Type B pancreatic cell (in vitro differentiated cells): Measurements from ENCODE around the gene BUD31. TPM values are rescaled to one million over a fixed set of nuclear protein-coding genes. Genes with fewer than 3 reads are reported as not detected.
A peak's percentile ranks its signal among the peaks of the same experiment; 100 is the strongest.

Experiments
- DNase-seq: peaks from one replicate; pipeline ENCODE4 v3.0.0; 2021; ENCODE audit warnings: mixed read lengths; ENCODE audit not compliant: unreplicated experiment; ENCODE audit errors: extremely low spot score
- H3K27ac Mint-ChIP-seq: 2 replicates; pipeline ENCODE4 v1.8.0; 2021; ENCODE audit warnings: mild to moderate bottlenecking, mixed read lengths
- H3K27me3 Mint-ChIP-seq: 2 replicates; pipeline ENCODE4 v1.8.0; 2021; ENCODE audit warnings: mixed read lengths
- H3K36me3 Mint-ChIP-seq: 2 replicates; pipeline ENCODE4 v1.8.0; 2021; ENCODE audit warnings: mixed read lengths
- H3K4me1 Mint-ChIP-seq: one replicate; pipeline ENCODE4 v1.8.0; 2021; ENCODE audit warnings: mixed read lengths; ENCODE audit not compliant: unreplicated experiment
- H3K4me3 Mint-ChIP-seq: 2 replicates; pipeline ENCODE4 v1.8.0; 2021; ENCODE audit warnings: mild to moderate bottlenecking, mixed read lengths
- H3K9me3 Mint-ChIP-seq: 2 replicates; pipeline ENCODE4 v1.8.0; 2021; ENCODE audit warnings: mixed read lengths
- CTCF ChIP-seq: fragments of 200-600 bp; sonication (generic); conservative IDR thresholded peaks from 2 replicates; pipeline ENCODE4 v1.5.0; 2021; ENCODE audit warnings: antibody characterized with exemption, mild to moderate bottlenecking
- total RNA-seq: library from RNA; stranded (reverse); gene quantifications from 2 replicates; pipeline ENCODE4 v1.2.1, GENCODE V29; 2021; ENCODE audit warnings: low replicate concordance

BUD31 gene
- total RNA-seq, 1 donor from 2014 or later = 102 TPM

DNA sequence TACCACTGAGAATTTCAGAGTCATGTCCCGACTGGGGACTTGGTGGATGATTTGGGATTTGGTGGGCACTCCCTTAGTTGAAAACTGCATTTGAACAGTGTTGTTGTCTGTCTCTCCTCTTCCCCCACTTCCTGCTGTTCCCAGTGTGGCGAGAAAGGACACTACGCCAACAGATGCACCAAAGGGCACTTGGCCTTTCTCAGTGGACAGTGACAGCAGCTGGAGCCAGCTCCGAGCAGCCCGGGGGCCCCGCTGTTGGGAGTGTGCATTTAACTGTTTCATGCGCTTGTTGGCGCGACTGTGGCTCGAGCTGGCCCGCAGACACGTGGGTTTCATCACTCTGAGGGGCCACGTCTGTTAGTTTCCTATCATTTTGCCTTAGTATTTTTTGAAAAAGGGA lies 47.5 kb downstream of the BUD31 start:
- H3K4me1 Mint-ChIP-seq = peaks cover 7% of the 10 kb centered on the region
- H3K27ac Mint-ChIP-seq = no peak overlapping the region
- TF ChIP-seq CTCF = no peak
- H3K4me3 Mint-ChIP-seq = no peak overlapping the region
- no peak for DNase-seq
- no peaks in the 10 kb centered on the region for H3K27me3 Mint-ChIP-seq
- H3K36me3 Mint-ChIP-seq = peaks cover 20% of the 10 kb centered on the region
- no peaks in the 10 kb centered on the region for H3K9me3 Mint-ChIP-seq

DNA sequence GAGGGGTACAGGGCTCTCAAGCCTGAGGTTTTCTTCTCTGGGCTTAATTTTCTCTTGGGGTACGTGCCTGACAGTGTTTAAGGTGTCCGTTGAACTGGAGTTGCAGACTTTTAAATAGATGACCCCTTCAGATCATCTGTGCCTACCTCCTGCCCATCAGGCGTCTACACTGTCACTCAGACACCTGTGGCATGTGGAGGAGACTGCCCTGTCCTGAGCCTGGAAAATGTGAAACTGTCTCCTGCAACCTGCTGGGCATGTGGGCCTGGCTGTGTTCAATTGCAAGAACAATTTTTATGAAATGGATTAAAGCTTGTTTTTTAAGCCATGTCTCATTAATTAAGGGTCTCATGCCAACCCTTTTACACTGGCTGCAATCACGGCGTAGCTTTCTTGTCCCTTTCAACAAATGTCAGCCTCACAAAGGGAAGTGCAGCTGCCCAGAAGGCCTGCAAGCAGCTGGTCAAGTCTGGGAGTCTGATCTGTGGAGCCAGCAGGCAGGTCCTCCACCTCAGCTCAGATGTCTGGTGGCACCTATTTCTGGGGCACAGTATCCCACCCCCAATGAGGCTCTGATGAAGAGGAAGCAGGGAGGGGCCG lies 48.4 kb downstream of the BUD31 start:
- H3K27ac Mint-ChIP-seq = no peak overlapping the region
- DNase-seq = no peak
- H3K4me3 Mint-ChIP-seq = no peak overlapping the region
- no peaks in the 10 kb centered on the region for H3K27me3 Mint-ChIP-seq
- H3K4me1 Mint-ChIP-seq = peaks cover 7% of the 10 kb centered on the region
- no peaks in the 10 kb centered on the region for H3K9me3 Mint-ChIP-seq
- no peak for TF ChIP-seq CTCF
- peaks cover 20% of the 10 kb centered on the region for H3K36me3 Mint-ChIP-seq

DNA sequence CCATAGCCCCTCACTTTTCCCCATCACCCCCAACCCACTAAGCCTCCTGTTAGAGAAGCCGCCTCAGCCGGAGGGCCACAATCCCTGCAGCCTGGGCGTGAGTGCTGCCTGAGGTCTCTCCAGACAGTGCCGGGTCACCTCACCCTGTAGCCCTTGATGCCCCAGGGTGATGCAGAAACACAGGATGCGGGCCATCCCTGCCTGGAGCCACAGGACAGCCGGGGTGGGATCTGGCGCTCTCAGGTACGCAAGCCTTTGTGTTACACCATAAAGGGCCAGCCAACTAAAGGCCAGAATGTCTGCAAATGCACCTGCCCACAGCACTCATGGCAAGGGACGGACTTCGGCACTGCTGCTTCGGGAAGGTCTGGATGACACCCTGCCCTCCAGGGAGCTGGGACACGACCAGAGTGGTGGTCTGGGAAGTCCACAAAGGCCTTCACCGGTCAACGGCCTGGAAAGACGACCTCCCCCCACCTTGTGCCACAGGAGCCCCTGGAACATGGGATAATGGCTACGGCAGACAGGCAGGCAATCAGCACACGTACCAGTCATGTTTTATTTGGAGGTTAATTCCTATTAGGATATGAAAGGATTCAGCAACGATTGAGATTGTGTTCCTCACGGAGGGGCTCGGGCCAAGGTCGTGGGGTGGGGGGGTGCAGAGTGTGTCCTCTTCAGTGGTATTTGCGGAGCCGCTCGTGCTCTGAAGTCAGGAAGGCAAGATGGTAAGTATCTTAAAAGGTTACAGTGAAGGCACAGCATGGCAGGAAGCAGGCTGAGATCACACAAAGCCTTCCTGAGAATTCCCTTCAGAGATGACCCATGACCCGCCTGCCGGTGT lies 49.1 kb downstream of the BUD31 start:
- no peaks in the 10 kb centered on the region for H3K9me3 Mint-ChIP-seq
- H3K4me1 Mint-ChIP-seq = peaks cover 7% of the 10 kb centered on the region
- peak overlapping the region; percentile 51 for H3K27ac Mint-ChIP-seq
- no peak for TF ChIP-seq CTCF
- no peaks in the 10 kb centered on the region for H3K27me3 Mint-ChIP-seq
- no peak for DNase-seq
- H3K4me3 Mint-ChIP-seq = no peak overlapping the region
- H3K36me3 Mint-ChIP-seq = peaks cover 22% of the 10 kb centered on the region

DNA sequence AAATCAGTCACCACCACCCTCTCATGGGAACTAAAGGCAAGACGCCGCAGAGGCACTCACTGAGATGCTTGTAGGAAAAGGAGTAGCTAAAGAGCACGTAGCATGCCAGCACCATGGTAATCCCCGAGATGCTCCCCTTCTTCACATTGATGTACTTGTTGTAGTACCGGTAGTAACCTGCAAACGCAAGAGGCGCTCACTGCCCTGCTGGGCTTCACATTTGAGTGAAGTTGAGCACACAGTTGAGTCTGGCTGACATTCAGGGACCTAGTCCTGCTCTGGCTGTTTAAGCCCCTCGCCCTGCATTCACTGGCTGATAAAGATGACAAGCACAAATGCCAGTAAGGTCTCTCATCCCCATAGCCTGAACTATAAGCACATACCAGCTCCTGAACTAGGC lies 50.3 kb downstream of the BUD31 start:
- Mint-ChIP-seq H3K9me3 (no peaks in the 10 kb centered on the region), H3K4me1 (peaks cover 12% of the 10 kb centered on the region), H3K4me3 (no peak overlapping the region), H3K27me3 (no peaks in the 10 kb centered on the region), H3K36me3 (peaks cover 28% of the 10 kb centered on the region), H3K27ac (peak overlapping the region; percentile 46)
- peak; percentile 64 for TF ChIP-seq CTCF
- DNase-seq = no peak

DNA sequence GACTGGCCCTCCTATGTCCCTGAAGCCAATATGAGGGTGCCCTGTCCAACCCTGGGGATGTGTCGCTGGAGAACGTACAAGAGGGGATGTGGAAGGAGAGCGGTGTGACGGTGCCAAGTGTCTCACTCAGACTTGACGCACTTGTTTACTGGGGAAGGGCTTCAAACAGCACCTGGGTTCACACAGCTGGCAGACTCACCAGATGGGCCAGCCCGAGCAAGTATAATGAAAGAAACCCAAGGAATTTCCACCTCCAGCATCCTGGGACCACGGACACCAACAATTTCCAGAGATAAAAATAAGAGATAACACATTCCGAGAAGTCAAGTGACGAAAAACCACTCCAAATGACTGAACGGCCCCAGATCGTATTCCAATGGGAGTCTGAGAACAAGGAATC lies 51.9 kb downstream of the BUD31 start:
- H3K36me3 Mint-ChIP-seq = peaks cover 33% of the 10 kb centered on the region
- no peaks in the 10 kb centered on the region for H3K9me3 Mint-ChIP-seq
- TF ChIP-seq CTCF = no peak
- DNase-seq = no peak
- H3K4me1 Mint-ChIP-seq = peaks cover 18% of the 10 kb centered on the region
- H3K4me3 Mint-ChIP-seq = peak overlapping the region; percentile 53
- no peaks in the 10 kb centered on the region for H3K27me3 Mint-ChIP-seq
- peak overlapping the region; percentile 72 for H3K27ac Mint-ChIP-seq
